ENCODE results near the gene MXD3.

DNA sequence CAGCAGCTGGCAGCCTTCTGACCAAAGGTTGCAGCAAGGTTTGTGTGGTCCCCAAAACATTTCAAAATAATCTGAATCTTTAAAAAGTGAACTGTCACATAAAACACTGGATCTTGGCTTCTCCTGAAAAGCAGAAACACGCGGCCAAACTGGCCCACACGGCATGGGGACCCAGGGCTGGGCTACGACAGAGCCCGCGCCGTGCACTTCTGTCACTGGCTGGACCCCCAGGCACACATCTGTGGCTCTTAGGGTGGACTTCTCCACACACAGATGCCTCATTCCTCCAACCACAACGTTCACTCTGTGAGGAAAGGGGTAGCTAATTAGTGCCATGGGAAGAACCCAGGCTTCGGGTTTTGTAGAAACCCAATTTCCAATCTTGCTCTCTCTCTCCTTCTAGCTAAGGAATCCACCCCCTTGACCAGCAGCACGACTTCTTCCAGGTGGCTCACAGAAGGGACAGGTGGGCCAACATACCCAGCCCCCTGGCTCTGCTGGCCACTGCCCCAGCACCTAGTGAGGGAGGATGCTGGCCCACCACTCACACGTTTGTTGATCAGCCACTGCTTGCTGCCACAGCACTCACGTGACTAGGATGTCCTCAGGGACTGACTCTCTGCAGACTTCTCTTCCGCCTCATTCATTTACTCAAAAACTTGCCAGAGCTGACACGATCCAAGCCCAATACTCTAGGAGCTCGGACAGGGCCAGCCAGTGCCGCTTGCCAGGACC lies 21.9 kb upstream of the MXD3 start:
- TF ChIP-seq, protein P1, sequence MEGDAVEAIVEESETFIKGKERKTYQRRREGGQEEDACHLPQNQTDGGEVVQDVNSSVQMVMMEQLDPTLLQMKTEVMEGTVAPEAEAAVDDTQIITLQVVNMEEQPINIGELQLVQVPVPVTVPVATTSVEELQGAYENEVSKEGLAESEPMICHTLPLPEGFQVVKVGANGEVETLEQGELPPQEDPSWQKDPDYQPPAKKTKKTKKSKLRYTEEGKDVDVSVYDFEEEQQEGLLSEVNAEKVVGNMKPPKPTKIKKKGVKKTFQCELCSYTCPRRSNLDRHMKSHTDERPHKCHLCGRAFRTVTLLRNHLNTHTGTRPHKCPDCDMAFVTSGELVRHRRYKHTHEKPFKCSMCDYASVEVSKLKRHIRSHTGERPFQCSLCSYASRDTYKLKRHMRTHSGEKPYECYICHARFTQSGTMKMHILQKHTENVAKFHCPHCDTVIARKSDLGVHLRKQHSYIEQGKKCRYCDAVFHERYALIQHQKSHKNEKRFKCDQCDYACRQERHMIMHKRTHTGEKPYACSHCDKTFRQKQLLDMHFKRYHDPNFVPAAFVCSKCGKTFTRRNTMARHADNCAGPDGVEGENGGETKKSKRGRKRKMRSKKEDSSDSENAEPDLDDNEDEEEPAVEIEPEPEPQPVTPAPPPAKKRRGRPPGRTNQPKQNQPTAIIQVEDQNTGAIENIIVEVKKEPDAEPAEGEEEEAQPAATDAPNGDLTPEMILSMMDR (IDR thresholded peaks at IDR 0.05): no peak
- no peak for TF ChIP-seq POLR2A (IDR thresholded peaks at IDR 0.05)
